Endothelial cell of umbilical vein (primary cell): ENCODE data around the gene CHN2. TPM values are rescaled to one million over a fixed set of nuclear protein-coding genes. Genes with fewer than 3 reads are reported as not detected.

Source experiments
- BruUV-seq: library from RNA; stranded (reverse); fragments of 400-500 nt; replicated peaks from 2 replicates; lab custom pipeline; 2021; lab: Mats Ljungman, UMichigan
- CTCF ChIA-PET: fragments of 300-600, 350-600 bp; sonication (Branson Sonifier 250); formaldehyde crosslinking; loops from one replicate; lab custom pipeline; 2021; ENCODE audit warnings: antibody characterized with exemption, inconsistent platforms; lab: Charles Lee
- POLR2A ChIA-PET: fragments of 300-600, 350-600 bp; sonication (Branson Sonifier 250); formaldehyde crosslinking; loops from one replicate; lab custom pipeline; 2021; ENCODE audit warnings: antibody characterized with exemption, inconsistent platforms; lab: Charles Lee
- DNase-seq: peaks from one replicate; pipeline ENCODE4 v3.0.0-alpha.2; 2011; ENCODE audit warnings: low read depth, low spot score
- FAIRE-seq: peaks from 2 replicates; lab custom pipeline; 2011; peaks lifted over from hg19 to GRCh38; lab: Jason Lieb, UNC
- H2AFZ ChIP-seq: 2 replicates; pipeline ENCODE4 v1.6.0; 2012; ENCODE audit warnings: low read depth, low read length, control low read depth, inconsistent platforms
- H3K27ac ChIP-seq: 2 replicates; pipeline ENCODE4 v1.5.1; 2011; ENCODE audit warnings: low read depth, mild to moderate bottlenecking, control low read depth, low read length, moderate library complexity; ENCODE audit not compliant: insufficient read depth
- H3K27me3 ChIP-seq, 2 experiments: 2 replicates each; pipeline versions ENCODE4 v1.6.0 to v1.6.1; 2011; ENCODE audit warnings: low read length in 2 of 2, mixed read lengths in 1 of 2; ENCODE audit not compliant: control insufficient read depth in 2 of 2, insufficient read depth in 2 of 2
- H3K36me3 ChIP-seq, 2 experiments: 2 replicates in 1 of 2; 3 replicates in 1 of 2; pipeline ENCODE4 v1.5.1; 2011; ENCODE audit warnings: low read length in 2 of 2, mild to moderate bottlenecking in 1 of 2, moderate library complexity in 1 of 2; ENCODE audit not compliant: control insufficient read depth in 2 of 2, insufficient read depth in 2 of 2; ENCODE audit errors: extremely low read depth in 1 of 2
- H3K4me1 ChIP-seq: 3 replicates; pipeline ENCODE4 v1.5.1; 2011; ENCODE audit warnings: mild to moderate bottlenecking, low read length; ENCODE audit not compliant: control insufficient read depth, insufficient read depth; ENCODE audit errors: extremely low read depth
- H3K4me2 ChIP-seq: 2 replicates; pipeline ENCODE4 v1.6.1; 2011; ENCODE audit warnings: low read length, control low read depth, mixed read lengths; ENCODE audit not compliant: insufficient read depth
- H3K4me3 ChIP-seq, 3 experiments: fragments of 200-600 bp in 1 of 3; sonication (generic), shearing (Covaris generic) in 1 of 3; replicated peaks in 1 of 3; 2 replicates each; pipeline ENCODE4 v1.5.1; 2011 to 2016; ENCODE audit warnings: control low read depth in 3 of 3, low read length in 3 of 3, mild to moderate bottlenecking in 2 of 3, inconsistent platforms in 1 of 3, low read depth in 1 of 3, moderate library complexity in 1 of 3; ENCODE audit not compliant: insufficient read depth in 1 of 3
- H3K79me2 ChIP-seq: 2 replicates; pipeline ENCODE4 v1.6.0; 2012; ENCODE audit warnings: low read length, inconsistent platforms; ENCODE audit not compliant: control insufficient read depth, insufficient read depth
- H3K9ac ChIP-seq: replicated peaks from 2 replicates; pipeline ENCODE3; 2011; ENCODE audit warnings: low read length, control low read depth; ENCODE audit not compliant: insufficient read depth; ENCODE audit errors: extremely low read depth
- H3K9me1 ChIP-seq: replicated peaks from 3 replicates; pipeline ENCODE4 v1.6.0; 2011; ENCODE audit warnings: mild to moderate bottlenecking, low read length; ENCODE audit not compliant: control insufficient read depth, insufficient read depth; ENCODE audit errors: extremely low read depth
- H3K9me3 ChIP-seq: replicated peaks from 2 replicates; pipeline ENCODE4 v1.5.1; 2012; ENCODE audit warnings: low read length, inconsistent platforms; ENCODE audit not compliant: control insufficient read depth, insufficient read depth
- H4K20me1 ChIP-seq: replicated peaks from 2 replicates; pipeline ENCODE3; 2011; ENCODE audit warnings: mild to moderate bottlenecking, low read length; ENCODE audit not compliant: control insufficient read depth, insufficient read depth; ENCODE audit errors: extremely low read depth
- EZH2 ChIP-seq: IDR thresholded peaks from 2 replicates; pipeline ENCODE4 v1.6.1; 2012; ENCODE audit warnings: borderline replicate concordance, low read depth, mild to moderate bottlenecking, moderate library complexity, low read length, inconsistent platforms; ENCODE audit not compliant: severe bottlenecking
- FOS ChIP-seq: IDR thresholded peaks from 2 replicates; pipeline ENCODE4 v1.6.1; 2011; ENCODE audit warnings: mild to moderate bottlenecking, low read length, moderate library complexity, borderline replicate concordance; ENCODE audit not compliant: insufficient read depth
- JUN ChIP-seq: IDR thresholded peaks from 2 replicates; pipeline ENCODE4 v1.6.1; 2011; ENCODE audit warnings: borderline replicate concordance, low read depth; ENCODE audit not compliant: insufficient read length, insufficient read depth
- POLR2A ChIP-seq: IDR thresholded peaks from 2 replicates; pipeline ENCODE4 v1.6.1; 2012; ENCODE audit warnings: low read depth, mild to moderate bottlenecking, control low read depth, low read length
- POLR2AphosphoS5 ChIP-seq: IDR thresholded peaks from 2 replicates; pipeline ENCODE4 v1.6.1; 2012; ENCODE audit warnings: low read depth, mild to moderate bottlenecking, control low read depth, low read length, moderate library complexity; ENCODE audit not compliant: insufficient read depth
- dilution Hi-C: fragments of 300-500 bp; cut with MboI; formaldehyde crosslinking; loops from one replicate; pipeline ENCODE4 v1.15.0; 2019; ENCODE audit warnings: low sequenced_read_pairs; ENCODE audit not compliant: extremely low pct_ligation_motif_present
- intact Hi-C: fragments of 100-400 bp; cut with micrococcal nuclease; formaldehyde crosslinking; loops from one replicate; pipeline ENCODE4 v1.10.0; 2022
- polyA plus RNA-seq, 4 experiments: library from polyadenylated mRNA; depleted of rRNA in 3 of 4; stranded (reverse) in 3 of 4; unstranded in 1 of 4; fragments of >200 nt; gene quantifications; 2 replicates each; pipeline versions ENCODE4 v1.2.1 to v1.2.3, GENCODE V29; 2011 to 2012; ENCODE audit warnings: missing spikeins in 1 of 4
- total RNA-seq: library from RNA; stranded (reverse); gene quantifications from 2 replicates; pipeline ENCODE4 v1.2.3, GENCODE V29; 2021
- TF ChIP-seq, protein P1 (sequence below): IDR thresholded peaks from 2 replicates; pipeline ENCODE4 v1.6.1; 2011; ENCODE audit not compliant: insufficient read depth, insufficient read length
- TF ChIP-seq, protein P2 (sequence below), 2 donors: IDR thresholded peaks; 1 replicate in 1 of 2; 2 replicates in 1 of 2; pipeline ENCODE4 v1.5.1; 2011; ENCODE audit warnings: low read length in 2 of 2, mild to moderate bottlenecking in 2 of 2, moderate library complexity in 2 of 2, control low read depth in 1 of 2, inconsistent platforms in 1 of 2, low read depth in 1 of 2; ENCODE audit not compliant: insufficient read depth in 1 of 2; ENCODE audit errors: extremely low read depth in 1 of 2

The CHN2 gene
- total and polyA plus RNA-seq, 2 donors (not counting 3 experiments of a cell fraction or from before 2014, with no cell fraction given) = 1.4 to 5.0 TPM

DNA sequence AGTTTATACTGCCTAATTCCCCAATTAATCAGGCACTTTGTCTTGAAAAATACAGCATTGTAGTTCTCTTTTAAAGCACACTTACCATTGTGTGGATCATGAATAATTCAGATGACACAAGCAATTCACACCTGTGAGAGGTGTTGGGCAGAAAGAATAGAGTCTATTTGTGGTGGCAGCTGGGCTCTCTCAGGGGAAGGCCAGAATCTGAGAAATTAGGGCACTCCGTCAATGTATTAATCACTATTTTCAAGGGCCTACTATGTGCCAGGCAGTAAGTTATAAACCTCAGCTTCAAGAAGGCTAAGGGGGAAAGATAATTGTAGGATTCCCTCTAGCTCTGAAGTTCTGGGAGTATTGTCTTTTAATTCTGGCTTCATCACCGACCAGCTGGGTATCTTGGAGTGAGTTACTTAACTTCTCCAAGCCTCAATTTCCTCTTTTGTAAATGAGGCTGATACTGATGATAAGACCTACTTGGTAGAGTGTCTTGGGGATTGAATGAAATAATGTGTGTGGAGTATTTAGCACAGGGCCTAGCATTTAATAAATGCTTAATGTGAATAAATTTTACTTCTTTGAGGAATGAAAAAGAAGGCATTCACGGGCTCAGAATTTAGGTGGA, 2.5 kb downstream of the CHN2 start:
- no peak overlapping the region for H3K27ac ChIP-seq
- peaks cover 18 to 29% of the 10 kb centered on the region in 2 experiments for H3K27me3 ChIP-seq
- dilution Hi-C loops (no loop called here), intact Hi-C loops (no loop called here)
- ChIA-PET POLR2A (no interaction called here), CTCF (interaction anchor here (0.9 to 1.9 kb wide), 3 partner anchors 8 to 270 kb away, joined by 3 to 16 read pairs (median 6); no protein-coding TSS in a partner anchor)
- FAIRE-seq (no peak), DNase-seq (no peak)
- H3K9me1 ChIP-seq = no peaks in the 10 kb centered on the region
- no peak overlapping the region for H3K4me2 ChIP-seq
- no peaks in the 10 kb centered on the region for H3K9me3 ChIP-seq
- no TSS peak for BruUV-seq
- H3K36me3 ChIP-seq = no peaks in the 10 kb centered on the region
- no peak overlapping the region for H3K4me3 ChIP-seq
- no peak overlapping the region for H2AFZ ChIP-seq
- no peaks in the 10 kb centered on the region for H3K79me2 ChIP-seq
- no peak for TF ChIP-seq POLR2A
- H4K20me1 ChIP-seq = no peaks in the 10 kb centered on the region
- peaks cover 8% of the 10 kb centered on the region for H3K4me1 ChIP-seq
- no peak overlapping the region for H3K9ac ChIP-seq

DNA sequence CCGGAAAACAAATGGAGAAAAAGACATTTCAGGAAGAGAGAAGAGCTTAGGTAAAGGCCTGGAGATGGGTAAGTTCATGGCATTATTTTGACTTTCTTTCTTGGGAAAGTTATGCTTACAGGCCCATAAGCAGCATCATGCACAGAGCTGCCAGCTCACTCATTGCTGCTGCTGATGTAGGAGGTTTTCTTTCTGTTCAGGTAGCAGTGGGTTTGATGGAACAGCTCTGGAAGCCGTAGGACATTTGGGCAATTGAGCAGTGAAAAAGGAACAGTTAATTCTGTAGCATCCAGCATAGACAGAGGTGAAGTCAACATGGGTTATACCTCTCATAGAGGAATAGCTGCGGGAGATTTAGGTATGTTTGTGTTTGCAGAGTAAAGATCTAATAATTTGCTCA, 3.3 kb downstream of the CHN2 start:
- H3K4me1 ChIP-seq = peaks cover 8% of the 10 kb centered on the region
- no peak overlapping the region for H2AFZ ChIP-seq
- POLR2A ChIA-PET = no interaction called here
- TF ChIP-seq, protein P1, sequence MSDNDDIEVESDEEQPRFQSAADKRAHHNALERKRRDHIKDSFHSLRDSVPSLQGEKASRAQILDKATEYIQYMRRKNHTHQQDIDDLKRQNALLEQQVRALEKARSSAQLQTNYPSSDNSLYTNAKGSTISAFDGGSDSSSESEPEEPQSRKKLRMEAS = no peak
- TF ChIP-seq POLR2AphosphoS5 (no peak), EZH2 (no peak), FOS (no peak), JUN (no peak)
- TF ChIP-seq, protein P2, sequence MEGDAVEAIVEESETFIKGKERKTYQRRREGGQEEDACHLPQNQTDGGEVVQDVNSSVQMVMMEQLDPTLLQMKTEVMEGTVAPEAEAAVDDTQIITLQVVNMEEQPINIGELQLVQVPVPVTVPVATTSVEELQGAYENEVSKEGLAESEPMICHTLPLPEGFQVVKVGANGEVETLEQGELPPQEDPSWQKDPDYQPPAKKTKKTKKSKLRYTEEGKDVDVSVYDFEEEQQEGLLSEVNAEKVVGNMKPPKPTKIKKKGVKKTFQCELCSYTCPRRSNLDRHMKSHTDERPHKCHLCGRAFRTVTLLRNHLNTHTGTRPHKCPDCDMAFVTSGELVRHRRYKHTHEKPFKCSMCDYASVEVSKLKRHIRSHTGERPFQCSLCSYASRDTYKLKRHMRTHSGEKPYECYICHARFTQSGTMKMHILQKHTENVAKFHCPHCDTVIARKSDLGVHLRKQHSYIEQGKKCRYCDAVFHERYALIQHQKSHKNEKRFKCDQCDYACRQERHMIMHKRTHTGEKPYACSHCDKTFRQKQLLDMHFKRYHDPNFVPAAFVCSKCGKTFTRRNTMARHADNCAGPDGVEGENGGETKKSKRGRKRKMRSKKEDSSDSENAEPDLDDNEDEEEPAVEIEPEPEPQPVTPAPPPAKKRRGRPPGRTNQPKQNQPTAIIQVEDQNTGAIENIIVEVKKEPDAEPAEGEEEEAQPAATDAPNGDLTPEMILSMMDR (IDR thresholded peaks at IDR 0.05; ENCODE audit: extremely low read depth in 1 of 2, insufficient read depth in 1 of 2, low read depth in 1 of 2, low read length in 2 of 2) = no peak
- intact Hi-C loops (no loop called here), dilution Hi-C loops (no loop called here)
- CTCF ChIA-PET = interaction anchor here (0.9 to 1.9 kb wide), 3 partner anchors 8 to 271 kb away, joined by 3 to 16 read pairs (median 6); no protein-coding TSS in a partner anchor
- FAIRE-seq (no peak), DNase-seq (no peak)
- no peaks in the 10 kb centered on the region for H3K79me2 ChIP-seq
- H4K20me1 ChIP-seq = no peaks in the 10 kb centered on the region
- no peaks in the 10 kb centered on the region for H3K9me3 ChIP-seq
- no peak overlapping the region for H3K9ac ChIP-seq
- no TSS peak for BruUV-seq
- H3K27me3 ChIP-seq = peaks cover 14 to 22% of the 10 kb centered on the region in 2 experiments
- no peak overlapping the region for H3K4me3 ChIP-seq
- no peaks in the 10 kb centered on the region for H3K36me3 ChIP-seq
- no peak overlapping the region for H3K27ac ChIP-seq
- H3K4me2 ChIP-seq = no peak overlapping the region
- no peaks in the 10 kb centered on the region for H3K9me1 ChIP-seq
